Osteocyte (in vitro differentiated cells): ENCODE results near the gene MORN3. TPM values are rescaled to one million over a fixed set of nuclear protein-coding genes. Genes with fewer than 3 reads are reported as not detected.

Experiments used
- DNase-seq: peaks from one replicate; pipeline ENCODE4 v3.0.0; 2021; ENCODE audit warnings: mixed read lengths; ENCODE audit not compliant: unreplicated experiment; ENCODE audit errors: extremely low spot score
- H3K27ac Mint-ChIP-seq: one replicate; pipeline ENCODE4 v1.8.0; 2021; ENCODE audit warnings: mild to moderate bottlenecking, mixed read lengths; ENCODE audit not compliant: unreplicated experiment
- H3K27me3 Mint-ChIP-seq: one replicate; pipeline ENCODE4 v1.8.0; 2021; ENCODE audit warnings: mixed read lengths; ENCODE audit not compliant: unreplicated experiment
- H3K36me3 Mint-ChIP-seq: one replicate; pipeline ENCODE4 v1.8.0; 2021; ENCODE audit warnings: mixed read lengths; ENCODE audit not compliant: unreplicated experiment
- H3K4me1 Mint-ChIP-seq: one replicate; pipeline ENCODE4 v1.8.0; 2021; ENCODE audit warnings: mixed read lengths; ENCODE audit not compliant: unreplicated experiment
- H3K4me3 Mint-ChIP-seq: one replicate; pipeline ENCODE4 v1.8.0; 2021; ENCODE audit warnings: mild to moderate bottlenecking, moderate library complexity, mixed read lengths; ENCODE audit not compliant: unreplicated experiment
- H3K9me3 Mint-ChIP-seq: one replicate; pipeline ENCODE4 v1.8.0; 2021; ENCODE audit warnings: mixed read lengths; ENCODE audit not compliant: unreplicated experiment
- CTCF ChIP-seq: fragments of 200-600 bp; sonication (generic); IDR thresholded peaks from 2 replicates; pipeline ENCODE4 v1.5.0; 2021; ENCODE audit warnings: antibody characterized with exemption, mild to moderate bottlenecking, moderate library complexity
- total RNA-seq: library from RNA; stranded (reverse); gene quantifications from 2 replicates; pipeline ENCODE4 v1.2.1, GENCODE V29; 2021

MORN3 gene
- total RNA-seq, 1 donor from 2014 or later = 0.11 TPM

GRCh38 chr12:121618659-121619233 is 50.7 kb downstream of the MORN3 start:
- Mint-ChIP-seq H3K4me3 (no peak overlapping the region), H3K27me3 (no peaks in the 10 kb centered on the region), H3K27ac (no peak overlapping the region), H3K4me1 (peaks cover 3% of the 10 kb centered on the region), H3K9me3 (no peaks in the 10 kb centered on the region), H3K36me3 (no peaks in the 10 kb centered on the region)
- DNase-seq = no peak
- no peak for TF ChIP-seq CTCF

GRCh38 chr12:121614872-121615467 is 54.5 kb downstream of the MORN3 start:
- Mint-ChIP-seq H3K4me3 (no peak overlapping the region), H3K36me3 (no peaks in the 10 kb centered on the region), H3K27me3 (no peaks in the 10 kb centered on the region), H3K27ac (no peak overlapping the region), H3K9me3 (no peaks in the 10 kb centered on the region), H3K4me1 (peaks cover 10% of the 10 kb centered on the region)
- no peak for DNase-seq
- no peak for TF ChIP-seq CTCF

GRCh38 chr12:121613462-121613861 is 56.0 kb downstream of the MORN3 start:
- no peaks in the 10 kb centered on the region for H3K9me3 Mint-ChIP-seq
- H3K4me1 Mint-ChIP-seq = peaks cover 11% of the 10 kb centered on the region
- no peak overlapping the region for H3K27ac Mint-ChIP-seq
- no peak for TF ChIP-seq CTCF
- no peaks in the 10 kb centered on the region for H3K27me3 Mint-ChIP-seq
- no peaks in the 10 kb centered on the region for H3K36me3 Mint-ChIP-seq
- H3K4me3 Mint-ChIP-seq = no peak overlapping the region
- no peak for DNase-seq

- H3K9me3 Mint-ChIP-seq = no peaks in the 10 kb centered on the region
- H3K4me3 Mint-ChIP-seq = no peak overlapping the region
- no peak overlapping the region for H3K27ac Mint-ChIP-seq
- no peak for TF ChIP-seq CTCF
- peaks cover 11% of the 10 kb centered on the region for H3K4me1 Mint-ChIP-seq
- no peaks in the 10 kb centered on the region for H3K27me3 Mint-ChIP-seq
- no peak for DNase-seq
- no peaks in the 10 kb centered on the region for H3K36me3 Mint-ChIP-seq
Measured at GRCh38 chr12:121611306-121611705, 58.1 kb downstream of the MORN3 start.

GRCh38 chr12:121610239-121611149 is 59.0 kb downstream of the MORN3 start:
- H3K4me3 Mint-ChIP-seq = no peak overlapping the region
- no peaks in the 10 kb centered on the region for H3K36me3 Mint-ChIP-seq
- H3K27ac Mint-ChIP-seq = peak overlapping the region; percentile 58
- H3K9me3 Mint-ChIP-seq = no peaks in the 10 kb centered on the region
- TF ChIP-seq CTCF = no peak
- H3K27me3 Mint-ChIP-seq = no peaks in the 10 kb centered on the region
- no peak for DNase-seq
- peaks cover 11% of the 10 kb centered on the region for H3K4me1 Mint-ChIP-seq
